Measurements from ENCODE around the gene C16orf74.

Gene C16orf74

DNA sequence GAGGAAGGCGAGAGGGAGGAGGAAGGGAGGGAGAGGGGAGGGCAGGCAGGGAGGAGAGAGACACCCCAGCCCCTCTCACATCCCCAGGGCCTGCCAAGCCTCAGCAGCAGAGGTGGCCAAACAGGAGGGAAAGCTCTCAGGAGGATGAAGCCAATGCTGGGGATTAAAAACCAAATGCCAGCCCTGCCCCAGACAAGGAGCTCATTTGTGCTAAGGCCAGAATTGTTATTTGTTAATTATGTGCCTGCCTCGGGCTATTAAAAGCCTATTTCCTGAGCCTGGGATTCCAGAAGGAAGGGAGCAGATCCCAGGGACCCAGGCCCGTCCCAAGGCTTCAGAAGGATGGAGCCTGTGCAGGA, 34.2 kb downstream of the C16orf74 start:
- no peak for DNase-seq

DNA sequence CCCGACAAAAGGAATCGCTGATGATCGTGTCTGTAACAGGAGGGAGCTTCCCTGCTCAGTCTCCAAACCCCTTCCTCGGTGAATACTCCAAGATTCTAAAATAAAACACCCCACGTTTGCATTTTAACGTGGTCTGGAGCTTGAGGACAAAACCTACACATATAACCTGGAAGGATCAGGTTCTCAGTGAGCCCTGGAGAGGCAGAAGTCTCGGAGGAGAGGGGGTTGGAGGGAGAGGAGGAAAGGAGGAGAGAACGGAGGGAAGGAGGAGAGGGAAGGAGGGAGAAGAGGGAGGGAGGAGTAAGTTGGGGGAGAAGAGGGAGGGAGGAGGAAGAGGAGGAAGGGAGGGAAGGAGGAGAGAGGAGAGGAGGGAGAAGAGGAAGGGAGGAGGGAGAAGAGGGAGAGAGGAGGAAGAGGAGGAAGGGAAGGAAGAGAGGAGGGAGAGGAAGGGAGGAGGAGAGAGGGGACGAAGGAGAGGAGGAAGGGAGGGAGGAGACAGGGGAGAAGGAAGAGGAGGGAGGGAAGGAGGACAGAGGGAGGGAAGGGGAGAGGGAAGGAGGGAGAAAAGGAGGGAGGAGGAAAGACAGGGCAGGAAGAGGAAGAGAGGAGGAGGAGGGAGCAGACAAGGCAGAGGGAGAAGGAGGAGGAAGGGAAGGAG, 34.7 kb downstream of the C16orf74 start:
- DNase-seq: no peak

DNA sequence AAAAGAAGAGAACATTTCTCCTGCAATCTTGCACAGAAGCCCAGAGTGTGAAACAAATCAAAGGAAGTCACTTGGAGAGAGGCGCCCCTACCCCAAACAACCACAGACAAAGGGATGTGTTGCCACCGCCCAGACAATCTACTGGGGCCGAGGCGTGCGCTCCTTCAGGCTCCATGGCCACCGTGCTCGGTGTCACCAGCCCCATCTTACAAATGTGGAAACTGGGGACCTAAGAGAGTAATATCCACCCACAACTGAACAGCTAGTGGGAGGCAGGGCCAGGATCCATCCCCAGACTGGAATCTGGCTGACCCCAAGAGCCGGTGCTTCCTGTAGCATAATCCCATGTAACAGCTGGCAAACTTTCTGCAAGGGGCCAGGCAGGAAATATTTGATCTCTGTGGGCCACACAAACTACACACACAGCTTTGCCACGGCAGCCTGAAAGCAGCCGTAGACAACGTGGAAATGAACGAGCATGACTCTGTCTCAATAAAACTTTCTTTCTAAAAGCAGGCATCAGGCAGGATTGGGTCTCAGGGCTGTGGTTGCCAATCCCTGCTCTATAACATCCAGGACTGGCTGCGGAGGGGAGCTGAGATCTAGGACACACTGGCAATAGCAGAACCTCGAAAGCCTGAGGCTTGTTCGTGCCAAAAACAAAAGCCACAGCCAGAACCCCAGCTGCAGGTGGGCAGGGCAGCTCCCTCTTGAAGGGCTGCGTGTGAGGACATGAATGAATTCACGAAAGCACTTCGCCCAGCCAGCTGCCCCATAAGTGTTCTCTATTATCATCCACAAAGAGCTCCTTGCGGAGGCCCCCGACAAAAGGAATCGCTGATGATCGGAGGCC, 35.5 kb downstream of the C16orf74 start:
- DNase-seq: no peak

DNA sequence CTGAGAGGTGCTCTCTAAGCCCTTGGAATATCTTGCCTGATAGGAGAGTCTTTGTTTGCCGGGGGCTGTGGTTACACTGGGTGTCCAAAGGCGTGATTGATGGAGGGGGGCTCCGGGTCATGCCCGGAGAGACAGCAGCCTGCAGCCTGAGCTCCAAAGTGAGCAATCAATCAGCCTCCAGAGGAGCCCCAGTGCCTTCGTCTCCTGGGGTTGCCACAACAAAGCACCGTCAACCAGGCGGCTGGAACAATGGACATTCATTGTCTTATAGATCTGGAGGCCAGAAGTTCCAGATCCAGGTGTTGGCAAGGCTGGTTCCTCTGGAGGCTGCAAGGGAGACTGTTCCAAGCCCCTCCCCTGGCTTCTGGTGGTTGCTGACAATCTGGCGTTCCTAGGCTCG, 38.1 kb downstream of the C16orf74 start:
- no peak for DNase-seq

DNA sequence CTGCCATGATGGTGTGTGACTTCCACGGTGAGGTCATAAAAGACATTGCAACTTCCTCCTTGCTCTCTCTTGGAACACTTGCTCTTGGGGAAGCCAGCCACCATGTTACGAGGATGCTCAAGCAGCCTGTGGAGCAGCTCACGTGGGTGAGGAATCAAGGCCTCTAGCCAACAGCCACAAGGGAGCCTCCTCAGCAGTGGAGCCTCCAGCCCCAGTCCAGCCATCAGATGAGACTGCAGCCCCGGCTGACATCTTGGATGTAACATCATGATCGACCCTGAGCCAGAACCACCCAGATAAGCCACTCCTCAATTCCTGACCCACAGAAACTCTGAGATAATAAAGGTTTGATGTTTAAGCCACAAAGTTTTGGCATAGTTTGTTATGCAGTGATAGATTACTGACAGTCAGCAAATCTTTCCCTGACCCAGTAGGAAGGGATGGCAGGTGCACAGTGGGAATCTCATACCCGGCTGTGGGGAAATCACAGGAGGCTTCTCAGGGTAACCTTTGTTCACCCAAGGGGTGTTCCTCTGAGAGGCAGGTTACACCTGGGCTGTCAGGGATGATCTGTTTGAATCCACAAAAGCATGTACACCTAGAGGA, 38.8 kb downstream of the C16orf74 start:
- no peak for DNase-seq

DNA sequence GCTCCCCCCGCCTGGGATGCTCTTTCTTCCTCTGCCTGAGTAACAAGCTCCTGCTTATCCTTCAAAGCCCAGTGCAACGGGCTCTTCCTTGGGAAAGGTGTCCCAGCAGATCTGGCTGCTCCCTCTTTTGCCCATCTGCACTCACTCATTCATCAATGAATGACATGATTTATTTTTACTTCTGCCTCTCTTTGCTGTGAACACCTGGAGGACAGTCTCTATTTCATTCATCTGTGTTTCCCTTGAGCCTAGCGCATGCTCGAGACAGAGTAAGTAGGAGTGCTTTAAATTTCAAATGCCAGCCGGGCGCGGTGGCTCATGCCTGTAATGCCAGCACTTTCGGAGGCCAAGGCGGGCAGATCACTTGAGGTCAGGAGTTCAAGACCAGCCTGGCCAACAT, 40.2 kb downstream of the C16orf74 start:
- DNase-seq: no peak

DNA sequence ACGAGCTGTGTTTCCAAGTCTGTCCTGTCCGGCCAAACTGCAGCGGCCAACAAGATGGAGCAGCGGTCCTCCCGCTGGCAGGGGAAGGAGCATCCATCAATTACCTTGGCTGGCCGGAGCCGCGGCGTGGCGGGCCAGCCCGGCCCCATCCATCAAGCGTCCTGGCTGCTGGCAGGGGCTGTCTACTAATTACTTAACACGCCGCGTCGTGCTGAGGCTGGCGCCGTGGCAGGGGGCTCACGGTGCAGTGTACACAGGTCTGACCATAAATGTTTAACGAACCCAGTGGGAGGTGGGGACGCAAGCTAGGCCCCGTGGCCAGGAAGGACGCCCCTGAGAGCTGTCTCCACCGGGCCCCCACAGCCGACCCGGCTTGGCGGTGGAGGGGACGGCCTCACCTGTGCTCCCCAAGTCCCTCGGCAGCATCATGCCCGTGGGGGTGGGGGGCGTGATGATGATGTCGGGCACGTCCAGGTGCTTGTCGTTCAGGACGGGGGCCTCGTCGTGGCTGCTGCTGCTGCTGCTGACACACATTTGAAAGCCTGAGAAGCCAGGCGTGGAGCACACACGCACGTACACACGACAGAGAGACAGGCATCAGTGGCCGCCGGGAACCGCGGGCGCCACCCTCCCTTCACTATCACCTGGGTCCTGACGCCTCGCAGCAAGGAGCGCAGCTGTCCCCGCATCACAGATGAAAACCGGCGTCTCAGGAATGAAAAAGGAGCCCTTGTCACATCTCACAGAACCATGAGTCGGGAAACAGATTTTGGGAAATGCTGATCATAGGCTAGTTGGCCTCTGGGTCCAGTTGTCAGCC, 40.9 kb downstream of the C16orf74 start:
- no peak for DNase-seq

DNA sequence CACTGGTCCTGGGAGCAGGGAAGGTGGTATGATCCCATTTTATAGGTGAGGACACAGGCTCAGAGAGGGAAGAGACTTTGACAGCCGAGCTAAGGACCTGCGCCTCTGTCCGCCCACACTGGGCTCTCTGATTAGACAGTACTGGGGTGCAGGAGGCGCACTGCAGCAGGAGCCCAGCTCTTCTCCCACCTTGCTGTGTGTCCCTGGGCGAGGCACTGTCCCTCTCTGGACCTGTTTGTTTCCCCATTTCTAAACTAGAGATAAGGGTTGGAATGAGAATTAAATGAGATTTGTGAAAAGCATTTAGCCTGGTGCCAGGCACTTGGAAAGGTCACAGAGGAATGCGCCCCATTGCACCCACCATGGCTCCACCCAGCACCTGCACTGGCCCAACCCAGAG, 42.6 kb downstream of the C16orf74 start:
- no peak for DNase-seq

DNA sequence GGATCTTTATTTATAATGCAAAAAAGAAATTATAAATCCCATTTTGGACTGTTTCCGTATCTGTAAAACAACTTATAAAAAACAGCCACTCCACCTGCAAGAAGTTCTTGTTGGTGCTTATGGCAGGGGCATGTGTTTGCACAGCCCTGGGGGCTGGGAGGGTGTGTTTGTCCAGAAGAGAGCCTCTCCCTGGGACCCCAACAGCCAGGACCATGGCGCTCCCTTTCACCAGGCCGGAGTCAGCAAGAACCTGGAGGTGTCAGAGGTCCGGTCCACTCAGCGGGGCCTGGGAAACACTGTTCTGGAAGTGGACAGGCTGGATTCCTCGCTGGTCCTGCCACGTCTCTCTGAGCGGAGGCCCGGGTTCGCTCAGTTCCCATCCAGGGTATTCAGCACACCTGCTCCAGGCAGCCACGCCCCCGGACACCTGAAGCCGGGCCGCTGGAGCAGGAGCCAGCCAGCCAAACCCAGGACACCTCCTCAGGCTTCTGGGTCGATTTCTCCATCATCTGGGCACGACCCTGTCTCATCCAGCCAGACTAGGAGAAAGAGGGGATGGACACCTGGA, 43.3 kb downstream of the C16orf74 start:
- no peak for DNase-seq

DNA sequence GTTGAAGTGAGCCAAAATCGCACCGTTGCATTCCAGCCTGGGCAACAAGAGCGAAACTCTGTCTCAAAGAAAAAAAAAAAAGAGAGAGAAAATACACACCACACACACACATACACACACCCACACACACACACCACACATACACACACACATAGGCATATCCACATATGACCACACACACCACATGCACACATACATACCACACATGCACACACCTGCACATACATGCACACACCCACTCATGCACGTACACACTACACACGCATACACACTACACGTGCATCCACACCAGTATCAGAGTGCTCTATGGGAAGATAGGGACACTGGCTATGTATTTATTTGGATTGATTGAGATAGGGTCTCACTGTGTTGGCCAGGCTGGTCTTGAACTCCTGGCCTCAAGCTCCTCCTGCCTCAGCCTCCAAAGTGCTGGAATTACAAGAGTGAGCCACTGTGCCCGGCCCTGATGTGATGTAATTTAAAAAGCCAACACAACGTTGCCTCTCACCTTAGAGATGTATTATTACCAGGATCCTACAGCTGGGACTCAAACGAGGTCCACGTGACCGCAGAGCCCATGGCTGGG, 44.4 kb downstream of the C16orf74 start:
- no peak for DNase-seq

DNA sequence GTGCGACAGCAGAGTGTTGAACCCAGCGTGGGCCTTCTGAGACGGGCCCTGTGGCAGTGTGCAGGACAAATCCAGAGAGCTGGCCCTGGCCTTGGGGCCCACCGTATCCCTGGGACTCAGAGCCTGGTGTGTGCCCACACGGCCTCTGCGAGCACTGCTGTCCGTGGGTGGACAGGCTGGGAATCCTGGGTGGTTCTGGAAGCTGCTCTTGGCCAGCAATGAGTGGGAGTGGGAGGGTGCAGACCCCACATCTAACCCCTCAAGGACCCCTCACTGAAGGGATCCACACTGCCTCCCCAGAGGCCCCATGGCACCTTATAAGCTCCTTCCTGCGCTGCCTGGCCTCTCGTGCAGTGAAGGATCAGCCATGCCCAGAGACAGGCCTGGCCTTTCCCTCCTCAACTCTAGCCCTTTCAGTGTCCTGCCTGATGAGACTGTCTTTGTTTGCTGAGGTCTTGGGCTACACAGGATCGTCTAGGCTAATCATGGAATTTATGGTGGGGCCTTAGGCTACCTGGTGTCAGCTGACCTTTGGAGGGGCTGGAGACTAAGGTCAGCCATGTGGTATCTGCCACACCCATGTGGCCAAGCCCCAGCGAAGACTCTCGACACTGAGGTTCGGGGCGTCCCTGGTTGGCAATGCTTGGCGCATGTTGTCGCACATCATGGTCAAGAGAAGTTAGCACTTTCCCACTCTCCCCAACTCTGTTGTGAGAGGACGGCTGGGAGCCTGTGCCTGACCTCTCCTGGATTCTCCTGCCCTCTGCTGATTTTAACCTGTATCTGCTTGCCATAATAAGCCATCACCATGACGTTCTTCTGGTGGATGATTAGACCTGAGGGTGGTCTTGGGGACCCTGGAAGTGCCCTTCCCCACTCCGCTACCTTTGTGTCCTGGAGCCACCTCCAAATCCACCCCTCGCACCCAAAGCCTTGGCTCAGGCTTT, 45.7 kb downstream of the C16orf74 start:
- DNase-seq: no peak

DNA sequence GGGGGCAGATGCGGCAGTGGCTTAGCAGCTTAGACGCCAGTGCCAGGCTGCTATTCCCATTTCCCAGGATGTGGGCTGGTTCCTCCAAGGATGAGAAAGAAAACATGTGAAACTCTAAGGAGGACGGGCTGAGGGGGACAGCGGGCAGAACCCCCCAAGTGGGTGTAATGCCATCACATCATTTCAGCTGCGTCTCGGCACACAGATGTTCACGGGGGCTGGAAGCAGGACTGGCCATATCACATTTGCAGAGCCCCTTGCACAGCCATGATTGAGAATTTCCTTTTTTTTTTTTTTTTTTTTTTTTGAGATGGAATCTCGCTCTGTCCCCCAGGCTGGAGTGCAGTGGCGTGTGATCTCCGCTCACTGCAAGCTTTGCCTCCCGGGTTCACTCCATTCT, 46.9 kb downstream of the C16orf74 start:
- no peak for DNase-seq

DNA sequence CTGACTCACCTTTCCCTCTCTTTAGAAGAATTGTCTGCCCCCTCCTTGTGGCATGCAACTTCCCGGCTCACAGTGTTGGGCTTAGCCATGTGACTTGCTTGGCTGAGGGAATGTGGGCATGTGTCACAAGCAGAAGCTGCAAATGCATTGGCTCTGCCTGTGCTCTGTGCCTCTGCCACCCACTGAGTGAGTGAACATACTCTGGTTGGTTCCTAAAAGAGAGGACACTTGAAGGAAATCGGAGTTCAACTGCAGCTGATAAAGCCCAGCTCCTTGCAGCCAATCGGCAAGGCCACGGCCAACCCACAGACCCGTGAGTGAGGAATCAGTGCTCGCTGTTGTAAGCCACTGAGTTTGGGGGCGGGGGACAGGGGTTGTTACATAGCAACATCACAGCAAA, 51.3 kb downstream of the C16orf74 start:
- DNase-seq: no peak

DNA sequence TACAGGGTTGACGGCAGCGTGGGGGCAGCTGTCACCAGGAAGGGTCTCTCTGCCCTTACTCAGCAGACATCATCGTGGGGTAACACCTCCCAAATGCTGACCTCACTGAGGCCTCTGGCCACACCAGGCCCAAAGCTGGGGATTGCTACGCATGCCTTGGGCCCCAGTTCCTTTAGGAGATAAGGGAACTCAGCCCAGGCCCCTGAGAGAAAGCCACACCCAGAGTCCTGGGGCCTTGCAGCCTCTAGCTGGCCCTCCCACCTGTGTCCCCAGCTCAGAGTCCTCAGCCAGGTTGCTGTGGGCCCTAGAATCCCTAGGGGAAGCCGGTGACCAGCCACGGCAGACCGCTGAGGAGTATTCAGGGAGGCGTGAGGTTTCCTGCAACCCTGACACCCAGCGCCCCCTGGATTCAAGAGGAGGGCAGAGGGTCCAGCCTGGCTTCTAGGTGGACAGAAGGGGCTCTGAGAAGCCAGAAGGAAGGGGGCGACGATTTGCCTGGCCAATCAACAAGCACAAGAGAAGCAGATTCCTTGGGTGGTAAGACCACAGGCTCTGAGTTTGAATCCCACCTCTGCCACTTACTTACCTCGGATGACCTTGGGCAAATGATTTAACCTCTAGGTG, 51.8 kb downstream of the C16orf74 start:
- DNase-seq: no peak

DNA sequence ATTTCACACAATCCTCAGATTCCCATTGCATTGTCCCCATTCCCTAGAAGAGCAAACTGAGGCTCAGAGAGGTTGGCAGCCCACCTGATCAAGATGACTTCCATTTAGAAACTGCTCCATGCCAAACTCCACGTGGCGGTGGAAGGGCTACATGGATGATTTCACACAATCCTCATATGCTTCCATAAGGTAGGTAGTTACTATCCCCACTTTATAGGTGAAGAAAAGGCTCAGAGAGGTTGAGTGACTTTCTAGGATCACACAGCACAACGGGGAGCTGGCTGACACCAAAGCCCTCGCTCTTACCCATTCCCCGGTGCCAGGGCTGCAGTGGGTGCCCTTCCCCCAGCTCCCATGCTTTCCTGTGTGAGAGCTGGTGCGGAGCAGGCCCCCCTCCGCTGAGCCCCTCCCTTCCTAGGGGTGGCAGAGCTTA, 52.4 kb downstream of the C16orf74 start:
- DNase-seq: no peak

DNA sequence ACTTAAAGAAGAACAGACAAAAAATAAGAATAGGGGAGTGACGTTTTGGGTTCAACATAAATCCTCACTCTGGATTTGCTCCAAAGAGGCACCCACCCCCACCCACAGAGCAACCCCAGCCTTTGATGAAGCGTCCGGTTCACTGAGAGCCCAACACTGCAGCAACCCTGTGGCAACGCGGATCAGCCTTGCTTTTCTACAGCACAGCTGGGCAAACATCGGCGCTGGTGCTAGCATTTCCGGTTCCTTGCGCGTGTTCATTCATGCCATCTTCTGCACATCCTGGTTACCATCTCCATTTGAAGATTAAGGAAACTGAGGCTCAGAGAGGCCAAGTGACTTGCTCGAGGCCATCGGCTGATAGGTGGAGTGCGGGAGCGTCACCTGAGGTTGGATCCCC, 53.5 kb downstream of the C16orf74 start:
- no peak for DNase-seq

DNA sequence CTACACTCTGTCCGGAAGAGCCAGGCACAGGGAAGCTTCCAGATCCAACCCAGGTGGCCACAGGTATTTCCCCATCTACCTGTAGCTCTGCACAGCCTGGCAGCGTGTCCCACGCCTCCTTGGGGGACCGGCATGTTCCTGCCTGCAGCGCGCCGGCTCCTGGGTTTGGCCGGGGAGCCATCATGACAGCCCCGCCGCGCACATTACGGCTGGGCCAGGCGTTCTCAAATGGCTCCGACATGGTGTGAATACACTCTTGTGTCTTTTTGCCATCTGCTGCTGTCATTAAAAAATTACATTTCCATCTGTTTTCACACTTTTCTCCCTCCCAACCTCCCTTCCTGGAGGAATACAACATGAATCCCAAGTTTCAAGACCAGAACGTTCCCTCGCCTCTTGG, 54.1 kb downstream of the C16orf74 start:
- no peak for DNase-seq

DNA sequence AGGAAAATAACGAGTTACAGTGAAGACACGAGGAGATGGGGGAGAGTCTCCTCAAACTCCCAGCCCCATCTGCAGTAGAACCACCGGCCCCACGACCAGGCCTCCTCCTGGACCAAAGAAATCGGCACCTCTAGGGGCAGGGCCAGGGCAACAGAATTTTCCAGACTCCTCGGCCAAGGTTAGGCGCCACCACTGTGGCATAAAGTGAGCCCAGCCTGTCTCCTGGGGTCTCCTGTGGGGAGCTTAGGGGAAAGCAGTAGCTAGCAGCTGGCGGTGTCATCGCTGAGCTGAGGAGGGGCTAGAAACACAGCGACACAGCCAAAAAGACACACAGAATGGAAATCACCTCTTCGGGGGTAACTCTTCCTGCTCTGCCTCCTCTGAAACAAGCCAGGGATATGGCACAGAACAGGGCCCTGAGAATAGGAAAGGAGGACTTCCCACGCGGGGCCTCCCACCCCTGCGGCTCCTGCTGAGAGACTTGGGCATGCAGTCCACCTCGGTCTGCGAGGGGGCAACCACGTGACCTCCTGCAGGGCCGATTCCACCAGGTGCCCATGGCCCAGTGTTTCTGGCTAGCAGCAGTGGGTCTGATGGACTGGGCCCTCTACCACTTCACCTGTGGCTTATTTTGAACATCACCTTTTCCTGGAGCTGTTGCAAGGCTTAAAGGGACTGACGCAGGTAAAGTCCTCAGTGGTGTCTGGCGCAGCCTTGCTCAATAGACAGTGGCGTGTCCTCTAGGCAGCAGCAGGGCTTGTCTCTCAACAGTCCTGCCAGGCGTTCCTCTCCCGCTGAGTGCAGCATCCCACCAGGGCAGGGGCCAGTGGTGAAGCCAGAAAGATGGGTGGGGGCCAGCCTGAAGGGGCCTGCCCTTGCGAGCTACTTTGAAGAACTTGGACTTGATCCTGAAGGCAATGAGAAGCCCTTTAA, 55.4 kb downstream of the C16orf74 start:
- no peak for DNase-seq

DNA sequence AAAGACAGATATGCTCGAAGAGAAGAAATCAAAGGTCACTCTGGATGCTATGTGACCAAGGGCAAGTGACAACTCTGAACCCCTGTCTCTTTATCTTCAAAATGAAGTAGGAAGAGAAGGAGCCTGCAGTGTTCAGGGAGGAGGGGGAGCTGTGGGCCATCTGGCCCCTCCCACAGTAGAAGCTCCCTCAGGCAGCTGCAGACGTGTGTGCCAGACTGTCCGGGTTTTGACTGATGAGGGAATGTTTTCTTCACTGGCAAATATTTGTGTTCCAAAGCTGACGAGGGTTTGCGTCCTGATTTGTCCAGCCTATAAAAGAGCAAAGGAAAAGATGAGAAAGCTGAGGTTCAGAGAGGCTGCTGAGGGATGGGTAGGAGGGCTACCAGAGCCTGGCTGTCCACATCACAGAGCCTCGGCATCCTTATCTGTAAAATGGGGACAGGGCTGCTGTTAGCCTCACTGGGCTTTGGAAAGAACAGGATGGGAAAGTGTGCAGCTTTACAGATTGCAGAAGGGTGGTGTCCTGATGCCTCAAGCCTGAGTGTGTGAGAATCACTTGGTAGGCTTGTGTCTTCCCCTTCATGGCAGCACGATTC, 60.3 kb downstream of the C16orf74 start:
- no peak for DNase-seq

Measured in activated T-cell treated with anti-CD3 and anti-CD28 coated beads for 4 hours (primary cell).